GM19372 (cell line): Measurements from ENCODE around the gene PPP1R3G.
"Not testable (repeated sequence)": the region's sequence is repeated elsewhere in the genome, so short reads cannot be mapped to it uniquely, and the experiment has no call there.

ENCODE experiments used
- ATAC-seq: cut with Tn5 transposase; IDR thresholded peaks from one replicate; pipeline ENCODE4 v1.9.1; 2021; ENCODE audit warnings: mild to moderate bottlenecking, low read depth, moderate library complexity; ENCODE audit not compliant: unreplicated experiment

The PPP1R3G gene

DNA sequence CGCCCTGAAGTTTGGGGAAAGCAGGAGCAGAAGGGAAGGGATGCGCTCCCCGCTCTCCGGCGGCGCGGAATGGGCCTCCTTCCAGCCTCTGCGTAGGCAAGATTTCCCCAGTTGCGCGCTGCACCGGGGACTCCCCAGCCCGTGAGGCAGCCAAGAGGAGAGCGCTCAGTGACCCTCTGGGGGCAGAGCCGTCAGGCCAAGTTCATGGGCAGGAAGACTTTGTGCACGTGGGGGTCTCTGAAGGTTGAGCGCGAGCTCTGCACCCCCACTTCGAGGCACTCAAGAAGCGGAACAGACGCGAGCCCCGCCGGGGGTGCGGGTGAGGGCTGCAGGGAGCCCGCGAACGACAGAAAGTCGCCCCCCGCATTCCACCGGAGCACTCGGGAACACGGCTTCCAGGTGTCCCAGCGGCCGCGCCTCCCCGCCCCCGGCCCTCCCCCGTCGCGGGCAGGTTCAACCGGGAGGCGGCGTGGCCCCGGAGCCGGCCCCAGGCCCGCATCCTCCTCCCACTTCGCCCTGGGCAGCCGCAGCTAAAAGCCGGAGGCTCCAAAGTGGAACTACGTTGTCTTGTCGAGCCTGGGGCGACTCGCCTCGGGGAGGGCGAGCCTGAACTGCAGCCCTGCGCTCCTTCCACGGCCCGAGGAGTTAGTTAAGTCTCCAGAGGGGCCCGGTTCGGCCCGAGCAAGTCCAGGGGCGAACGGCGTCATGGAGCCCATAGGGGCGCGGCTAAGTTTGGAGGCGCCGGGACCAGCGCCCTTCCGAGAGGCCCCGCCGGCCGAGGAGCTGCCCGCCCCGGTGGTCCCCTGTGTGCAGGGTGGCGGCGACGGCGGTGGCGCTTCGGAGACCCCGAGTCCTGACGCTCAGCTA, at the start of gene PPP1R3G:
Gene PPP1R3G, plus strand, starts transcription at position 561 of the 867 bp plus-strand sequence. Its CDS starts 145 bp downstream, at position 706.
- ATAC-seq, result peak; percentile 49

DNA sequence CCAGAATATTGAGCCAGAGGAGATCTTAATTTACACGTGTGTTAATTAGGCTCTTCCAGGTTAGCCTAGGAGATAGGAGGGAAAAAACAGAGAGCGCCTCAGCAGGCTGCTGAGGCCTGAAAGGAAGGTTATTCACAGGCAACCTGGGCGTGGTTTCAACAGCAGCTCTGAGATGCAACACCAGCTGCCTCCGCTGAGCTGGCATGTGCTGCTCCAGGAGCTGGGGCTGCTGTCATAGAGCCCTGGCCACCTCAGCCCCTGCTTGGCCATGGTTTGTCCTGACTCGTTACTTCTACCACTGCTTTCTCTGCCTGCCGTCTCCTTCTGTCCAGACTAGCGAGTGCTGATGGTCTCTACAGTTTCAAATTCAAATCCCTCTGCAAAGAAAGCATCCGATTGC, 48.9 kb upstream of the PPP1R3G start:
- ATAC-seq, result no peak

DNA sequence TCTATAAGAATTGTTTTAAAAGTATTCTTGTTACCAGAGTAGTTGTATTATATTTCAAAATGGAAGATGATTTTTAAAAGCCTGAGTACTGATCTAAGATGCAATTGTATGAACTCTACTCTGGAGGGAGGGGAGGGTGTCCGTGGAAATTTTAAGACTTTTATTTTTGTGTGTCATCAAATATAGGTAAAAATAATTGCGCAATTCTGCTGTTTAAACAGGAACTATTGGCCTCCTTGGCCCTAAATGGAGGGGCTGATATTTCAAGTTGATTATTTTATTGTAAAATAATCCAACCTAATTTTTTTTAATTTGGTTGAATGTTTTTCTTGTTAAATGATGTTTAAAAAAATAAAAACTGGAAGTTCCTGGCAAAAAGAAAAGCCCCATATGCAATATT, 43.2 kb upstream of the PPP1R3G start:
- no peak for ATAC-seq

DNA sequence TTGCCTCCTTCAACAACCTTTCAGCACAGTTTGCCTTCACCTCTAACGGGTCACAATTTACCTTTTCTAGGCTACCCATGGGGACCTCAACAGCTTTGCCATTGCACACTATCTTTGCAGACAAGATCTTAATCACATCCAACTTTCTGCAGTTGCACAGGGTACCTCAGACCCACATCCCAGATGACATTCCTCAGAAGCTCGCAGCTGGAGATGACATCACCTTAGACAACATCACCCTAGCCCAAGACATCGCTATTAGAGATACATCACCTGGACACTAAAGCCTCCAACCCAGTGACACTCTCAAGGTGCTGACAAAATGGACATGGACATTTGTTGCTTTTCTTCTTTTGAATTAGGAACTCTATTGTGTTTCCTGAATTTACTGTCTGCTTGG, 42.7 kb upstream of the PPP1R3G start:
- no peak for ATAC-seq

DNA sequence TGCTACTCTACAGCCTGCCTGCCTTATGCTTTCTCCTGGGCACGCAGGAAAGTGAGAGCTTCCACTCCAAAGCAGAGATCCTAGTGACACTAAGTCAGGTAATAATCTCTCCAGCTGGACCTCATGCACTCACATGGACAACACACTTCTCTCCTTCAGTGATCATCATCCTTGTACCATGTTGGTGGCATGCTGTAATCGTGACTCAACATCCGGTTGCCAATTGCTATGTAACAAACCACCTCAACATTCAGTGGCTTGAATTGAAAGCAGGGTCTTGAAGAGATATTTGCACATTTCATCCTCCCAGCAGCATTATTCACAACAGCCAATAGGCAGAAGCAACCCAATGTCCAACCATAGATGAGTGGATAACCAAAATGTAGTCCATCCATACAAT, 40.3 kb upstream of the PPP1R3G start:
- no peak for ATAC-seq

DNA sequence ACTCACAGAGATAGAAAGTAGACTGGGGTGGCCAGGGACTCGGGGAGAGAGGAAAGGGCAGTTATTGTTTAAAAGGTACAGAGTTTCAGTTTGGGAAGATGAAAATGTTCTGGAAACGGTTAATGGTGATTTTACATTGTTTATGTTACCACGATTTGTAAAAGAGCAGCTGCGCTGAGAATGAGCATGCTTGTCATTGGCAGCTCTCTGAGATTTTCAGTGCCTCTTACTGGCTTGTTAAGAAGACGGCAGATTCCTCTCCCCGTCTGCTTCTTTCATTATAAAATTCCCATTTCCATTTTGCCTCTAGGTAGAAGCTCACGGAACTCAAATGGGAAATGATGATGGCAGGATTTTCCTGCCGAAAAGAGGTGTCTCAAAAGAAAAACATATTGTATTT, 39.7 kb upstream of the PPP1R3G start:
- ATAC-seq, result no peak

DNA sequence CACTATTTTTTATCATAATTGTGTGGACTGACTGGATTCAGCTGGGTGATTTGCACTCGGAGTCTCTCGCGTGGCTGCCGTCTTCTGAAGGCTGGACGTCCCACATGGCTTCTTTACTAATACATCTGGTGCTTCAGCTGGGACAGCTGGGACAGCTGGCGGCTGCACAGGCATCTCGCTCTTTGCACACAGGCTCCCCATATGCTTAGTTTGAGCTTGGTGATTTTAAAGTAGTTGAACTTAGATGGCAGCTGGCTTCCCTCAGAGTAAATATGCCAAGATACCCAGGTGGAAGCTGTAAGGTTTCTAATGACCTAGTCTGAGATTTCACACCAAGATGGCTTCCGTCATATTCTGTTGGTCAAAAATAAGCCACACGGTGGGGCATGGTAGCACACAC, 38.7 kb upstream of the PPP1R3G start:
- ATAC-seq, result no peak

DNA sequence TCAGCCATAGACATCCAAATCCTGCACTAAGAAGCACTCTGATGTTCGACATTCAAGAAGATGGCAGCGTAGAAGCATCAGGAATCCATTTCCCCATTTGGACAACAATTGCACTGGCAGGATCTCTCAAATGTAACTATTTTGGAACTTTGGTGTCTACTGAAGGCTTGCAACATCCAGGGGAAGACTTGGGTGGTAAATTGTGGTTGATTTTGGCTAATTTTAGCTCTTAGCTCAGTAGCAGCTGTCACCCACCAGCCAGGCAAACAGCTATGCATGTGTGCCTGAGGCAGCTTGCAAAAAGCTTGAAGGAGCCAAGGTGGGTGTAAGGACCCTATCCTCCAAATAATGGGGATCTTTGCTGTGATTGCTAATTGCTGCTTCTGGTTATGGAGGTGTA, 35.1 kb upstream of the PPP1R3G start:
- ATAC-seq, result no peak

DNA sequence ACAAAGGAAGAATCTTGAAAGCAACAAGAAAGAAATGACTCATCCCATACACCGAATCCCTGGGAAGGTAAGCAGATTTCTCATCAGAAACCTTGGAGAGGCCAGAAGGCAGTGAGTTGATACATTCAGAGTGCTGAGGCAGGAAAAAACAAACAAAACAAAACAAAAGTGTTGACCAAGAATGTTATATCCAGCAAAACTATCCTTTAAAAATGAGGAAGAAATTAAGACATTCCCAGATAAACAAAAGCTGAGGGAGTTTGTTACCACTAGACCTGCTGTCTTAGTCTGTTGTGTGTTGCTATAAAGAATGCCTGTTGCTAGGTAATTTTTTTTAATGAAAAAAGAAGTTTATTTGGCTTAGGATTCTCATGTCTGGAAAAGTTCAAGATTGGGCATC, 33.7 kb upstream of the PPP1R3G start:
- ATAC-seq, result no peak

DNA sequence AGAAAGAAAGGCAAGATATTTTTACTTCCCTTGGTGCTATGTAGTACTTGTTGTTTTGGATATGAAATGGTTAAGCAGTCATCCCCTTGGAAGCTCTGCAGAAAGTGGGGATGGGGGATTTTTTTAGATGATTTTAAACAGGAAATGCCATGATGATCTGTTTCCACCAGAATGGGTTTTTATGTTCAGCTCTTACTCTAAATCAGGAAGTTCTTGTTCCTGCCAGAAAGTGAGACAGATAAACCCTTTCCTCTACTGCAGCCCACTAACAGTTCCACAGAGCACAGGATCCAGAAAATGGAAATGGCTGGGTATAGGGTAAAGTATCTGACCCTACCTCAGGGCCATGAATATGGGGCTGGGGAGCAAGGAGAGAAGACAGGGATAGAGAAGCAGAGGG, 32.1 kb upstream of the PPP1R3G start:
- no peak for ATAC-seq

DNA sequence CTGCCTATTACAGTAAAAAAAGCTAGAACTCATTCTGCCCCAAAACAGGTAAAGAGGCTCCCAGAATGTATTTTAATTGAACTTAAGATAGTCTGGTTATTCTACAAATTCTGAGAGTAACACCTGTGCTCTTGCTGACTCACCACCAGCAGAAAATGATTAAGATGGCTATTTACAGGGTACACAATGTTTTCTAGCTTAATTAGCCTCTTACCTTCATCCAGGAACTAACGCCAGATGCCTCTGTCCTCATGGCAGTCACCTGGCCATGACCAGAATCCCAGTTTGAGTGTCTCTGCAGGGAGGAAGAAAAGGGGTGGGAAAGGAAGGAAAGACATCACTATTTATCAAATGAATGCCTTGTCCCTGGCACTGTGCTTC, 31.3 kb upstream of the PPP1R3G start:
- ATAC-seq, result no peak

DNA sequence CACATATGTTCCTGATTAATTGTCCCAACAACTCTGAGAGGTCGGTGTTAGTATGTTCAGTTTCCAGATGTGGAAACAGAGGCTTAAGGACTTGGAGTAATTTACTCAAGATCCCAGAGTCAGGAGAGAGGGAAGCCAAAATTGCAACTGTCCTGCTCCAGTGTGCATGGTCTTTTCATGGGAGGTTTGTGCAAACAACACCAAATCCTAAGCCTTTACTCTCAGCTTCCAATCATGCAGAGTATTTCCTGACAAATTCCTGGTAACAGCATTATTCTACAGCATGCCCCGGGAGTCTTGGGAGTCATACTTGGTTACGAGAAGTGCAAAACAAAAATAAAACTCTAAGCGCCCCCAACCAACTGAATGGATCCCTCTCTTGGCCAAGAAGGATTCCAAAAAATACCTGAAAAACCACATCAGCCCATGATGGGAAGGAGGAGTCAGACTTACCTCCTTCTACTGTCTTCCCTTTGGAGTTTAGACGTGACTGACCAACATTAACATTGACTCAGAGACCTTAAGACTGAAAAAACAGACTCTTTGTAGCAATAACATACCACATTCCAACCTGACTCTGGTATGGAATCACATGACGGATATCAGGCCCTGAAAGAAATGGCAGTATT, 30.8 kb upstream of the PPP1R3G start:
- no peak for ATAC-seq

DNA sequence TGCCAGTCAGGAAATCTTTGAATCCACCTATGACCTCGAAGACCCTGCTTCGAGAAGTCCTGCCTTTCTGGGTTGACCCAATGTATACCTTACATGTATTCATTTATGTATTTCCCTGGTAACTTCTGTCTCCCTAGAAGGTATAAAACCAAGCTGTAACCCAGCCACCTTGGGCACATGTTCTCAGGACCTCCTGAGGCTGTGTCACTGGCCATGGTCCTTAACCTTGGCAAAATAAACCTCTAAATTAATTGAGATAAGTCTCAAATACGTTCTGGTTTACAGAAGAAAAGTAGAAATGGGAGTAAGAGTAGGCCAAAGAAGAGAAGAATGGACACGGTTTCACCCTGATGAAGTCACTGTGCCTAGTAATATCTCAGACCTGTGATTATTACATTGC, 30.0 kb upstream of the PPP1R3G start:
- no peak for ATAC-seq

DNA sequence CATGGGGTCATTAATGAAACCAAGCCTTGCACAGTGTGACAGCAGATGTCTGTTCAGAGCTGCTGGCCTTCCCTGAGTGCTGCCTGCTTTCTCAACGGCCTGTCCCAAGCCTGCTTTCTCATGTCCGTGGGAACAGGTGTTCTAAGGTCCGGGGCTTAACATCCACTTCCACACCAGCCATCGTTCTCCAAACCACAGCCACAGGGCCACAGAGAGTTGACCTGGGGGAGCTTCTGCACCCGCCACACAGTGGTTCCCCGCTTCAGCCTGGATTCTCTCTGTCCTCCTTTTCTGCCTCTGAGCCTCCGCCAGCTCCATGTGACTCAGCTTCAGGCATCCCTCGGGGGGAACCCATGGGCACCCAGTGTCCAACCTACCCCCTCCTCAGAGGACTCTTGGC, 26.9 kb upstream of the PPP1R3G start:
- no peak for ATAC-seq

DNA sequence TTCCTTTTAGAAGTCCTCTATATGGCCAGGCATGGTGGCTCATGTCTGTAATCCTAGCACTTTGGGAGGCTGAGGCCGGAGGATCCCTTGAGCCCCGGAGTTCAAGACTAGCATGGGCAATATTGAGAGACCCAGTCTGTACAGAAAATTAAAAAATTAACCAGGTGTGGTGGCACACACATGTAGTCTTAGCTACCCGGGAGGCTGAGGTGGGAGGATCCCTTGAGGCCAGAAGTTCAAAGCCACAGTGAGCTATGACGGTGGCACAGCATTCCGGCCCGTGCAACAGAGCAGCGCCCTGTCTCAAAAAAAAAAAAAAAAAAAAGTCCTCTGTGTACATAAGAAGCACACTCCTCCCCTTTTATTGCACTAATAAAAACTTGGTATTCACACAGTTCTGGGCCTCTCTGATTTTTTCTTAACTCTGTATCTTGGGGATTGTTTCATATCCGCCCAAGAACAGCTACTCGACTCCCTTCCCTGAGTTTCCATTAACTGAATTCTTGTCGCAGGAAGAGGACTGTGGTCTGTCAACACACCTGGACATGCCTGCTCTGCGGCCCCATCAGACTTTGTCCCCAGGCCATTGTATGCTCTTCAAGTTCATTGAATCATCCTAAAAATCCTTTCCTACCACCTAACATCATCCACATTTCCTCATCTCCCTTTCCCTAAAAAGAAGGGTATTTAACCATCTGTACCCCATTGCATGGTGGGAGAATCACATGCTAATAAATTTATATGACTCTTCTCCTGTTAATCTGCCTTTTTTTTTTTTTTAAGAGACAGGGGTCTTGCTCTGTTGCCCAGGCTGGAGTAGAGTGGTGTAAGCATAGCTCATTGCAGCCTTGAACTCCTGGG, 25.9 kb upstream of the PPP1R3G start:
- ATAC-seq, result no peak

DNA sequence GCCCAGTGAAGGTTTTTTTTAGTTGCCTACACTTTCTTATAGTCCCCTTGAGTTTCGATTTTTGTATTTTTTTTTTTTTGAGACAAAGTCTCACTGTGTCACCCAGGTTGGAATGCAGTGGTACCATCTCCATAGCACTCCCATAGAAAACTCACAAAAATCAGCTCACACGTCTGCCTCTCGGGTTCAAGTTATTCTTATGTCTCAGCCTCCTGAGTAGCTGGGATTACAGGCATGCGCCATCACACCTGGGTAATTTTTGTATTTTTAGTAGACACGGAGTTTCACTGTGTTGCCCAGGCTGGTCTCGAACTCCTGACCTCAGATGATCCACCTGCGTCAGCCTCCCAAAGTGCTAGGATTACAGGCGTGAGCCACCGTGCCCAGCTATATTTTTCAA, 24.7 kb upstream of the PPP1R3G start:
- not testable (repeated sequence) for ATAC-seq

DNA sequence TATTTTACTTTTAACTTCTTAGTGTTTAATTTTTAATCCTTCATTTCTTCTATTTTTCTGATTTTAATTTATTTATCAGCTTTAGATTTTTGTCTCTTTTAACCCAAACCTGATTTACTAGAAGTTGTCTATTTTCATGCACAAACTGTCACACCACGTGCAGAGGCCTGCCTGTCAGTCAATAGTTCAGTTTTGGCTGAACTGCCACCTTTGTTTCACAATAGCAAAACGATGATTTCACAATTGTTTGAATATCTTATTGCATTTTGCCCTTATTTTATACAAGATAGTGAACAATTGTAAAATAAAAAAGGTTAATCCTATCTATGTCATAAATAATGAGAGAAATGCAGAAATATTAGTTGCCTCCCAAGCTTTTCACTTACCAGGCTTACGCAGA, 24.0 kb upstream of the PPP1R3G start:
- ATAC-seq, result no peak

DNA sequence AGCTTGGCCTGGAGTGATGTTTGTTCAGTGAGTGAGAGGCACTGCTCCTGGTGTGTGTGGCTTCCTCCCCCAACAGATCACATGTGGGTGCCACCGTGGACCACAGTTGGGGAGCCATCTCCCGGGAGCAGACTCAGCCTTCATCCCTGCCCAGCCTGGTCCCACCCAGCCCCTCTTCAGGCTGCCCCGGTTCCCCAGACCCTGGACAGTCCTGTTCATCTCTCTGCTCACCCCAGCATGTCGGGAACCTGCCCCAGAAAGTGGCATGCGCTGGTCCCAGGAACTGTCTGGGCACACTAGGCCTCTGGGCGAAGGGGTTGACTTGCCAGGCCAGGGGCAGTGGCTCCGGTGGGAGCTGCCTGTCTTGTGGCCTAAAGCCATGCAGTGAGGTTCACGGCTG, 21.5 kb upstream of the PPP1R3G start:
- no peak for ATAC-seq

DNA sequence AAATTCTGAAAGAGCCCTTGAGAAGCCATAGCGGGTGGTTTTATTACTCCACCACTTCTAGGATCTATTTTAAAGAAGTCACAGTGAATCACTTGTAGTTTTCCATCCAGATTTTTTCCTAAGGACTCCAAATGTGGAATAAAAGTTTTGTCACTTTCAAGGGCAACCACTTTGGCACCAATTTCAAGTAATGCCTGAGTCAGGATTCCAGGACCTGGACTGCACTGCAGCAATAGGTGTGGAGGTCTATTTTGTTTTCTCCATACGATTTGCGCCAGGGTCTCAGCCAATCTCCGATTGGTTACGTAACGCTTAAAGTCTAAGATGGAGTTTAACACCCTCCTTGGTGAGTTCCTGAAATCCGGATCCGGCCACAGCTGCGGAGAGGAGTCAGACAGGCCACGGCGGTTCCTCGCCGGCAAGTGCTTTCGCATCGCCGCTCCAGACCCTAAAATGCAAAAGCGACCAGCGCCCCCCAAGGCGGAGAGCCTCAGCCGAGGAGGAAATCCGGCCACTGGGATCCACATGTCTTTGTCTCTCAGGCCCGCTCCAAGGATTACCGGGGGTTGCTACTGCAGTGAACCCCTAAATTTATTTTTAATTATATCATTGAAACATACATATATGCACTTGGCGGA, 18.6 kb upstream of the PPP1R3G start:
- ATAC-seq, result no peak

DNA sequence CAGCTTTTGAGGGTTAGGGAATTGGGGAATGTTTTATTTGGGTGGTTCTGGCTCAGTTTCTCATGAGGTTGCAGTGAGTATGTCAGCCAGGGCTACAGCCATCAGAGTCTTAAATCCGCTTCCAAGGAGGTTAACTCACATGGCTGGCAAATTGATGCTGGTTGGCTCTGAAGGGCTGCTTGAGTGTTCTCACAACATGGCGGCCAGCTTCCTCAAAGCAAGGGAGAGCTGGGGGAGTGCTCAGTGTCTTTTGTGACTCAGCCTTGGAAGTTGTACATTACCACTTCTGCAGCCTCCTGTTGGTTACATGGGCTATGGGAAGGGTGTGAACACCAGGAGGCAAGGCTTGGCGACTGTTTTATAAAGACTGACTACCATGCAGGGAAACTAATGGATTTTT, 17.8 kb upstream of the PPP1R3G start:
- no peak for ATAC-seq
